GM21737 (cell line): Measurements from ENCODE around the gene XPR1.
A peak's percentile ranks its signal among the peaks of the same experiment; 100 is the strongest.

Experiments used
- ATAC-seq: cut with Tn5 transposase; IDR thresholded peaks from one replicate; pipeline ENCODE4 v1.9.1; 2021; ENCODE audit warnings: mild to moderate bottlenecking, moderate library complexity; ENCODE audit not compliant: unreplicated experiment

XPR1 gene

GRCh38 chr1:180614730-180615129 is 17.1 kb upstream of the XPR1 start:
- ATAC-seq, result no peak

GRCh38 chr1:180615493-180616290 is 16.1 kb upstream of the XPR1 start:
- no peak for ATAC-seq

GRCh38 chr1:180616439-180616838 is 15.4 kb upstream of the XPR1 start:
- no peak for ATAC-seq

- no peak for ATAC-seq
Observed at GRCh38 chr1:180617774-180618395, 13.9 kb upstream of the XPR1 start.

GRCh38 chr1:180620581-180620980 is 11.2 kb upstream of the XPR1 start:
- ATAC-seq, result no peak

- ATAC-seq, result no peak
Observed at GRCh38 chr1:180622658-180623508, 8.9 kb upstream of the XPR1 start.

- ATAC-seq, result no peak
Observed at GRCh38 chr1:180623579-180624347, 8.1 kb upstream of the XPR1 start.

GRCh38 chr1:180626711-180627110 is 5.1 kb upstream of the XPR1 start:
- ATAC-seq, result no peak

GRCh38 chr1:180627411-180627810 is 4.4 kb upstream of the XPR1 start:
- no peak for ATAC-seq

GRCh38 chr1:180628646-180629045 is 3.2 kb upstream of the XPR1 start:
- ATAC-seq, result no peak

GRCh38 chr1:180630408-180631193 is 1.2 kb upstream of the XPR1 start:
- ATAC-seq, result no peak

- ATAC-seq, result no peak
Observed at GRCh38 chr1:180631194-180631765, 542 bp upstream of the XPR1 start.

GRCh38 chr1:180632326-180633056 is 669 bp downstream of the XPR1 start:
- peak; percentile 34 for ATAC-seq

GRCh38 chr1:180633057-180634056 is 1.5 kb downstream of the XPR1 start:
- no peak for ATAC-seq

GRCh38 chr1:180636138-180636537 is 4.3 kb downstream of the XPR1 start:
- ATAC-seq, result no peak

GRCh38 chr1:180639871-180640270 is 8.0 kb downstream of the XPR1 start:
- no peak for ATAC-seq

GRCh38 chr1:180640531-180640949 is 8.7 kb downstream of the XPR1 start:
- ATAC-seq, result no peak

GRCh38 chr1:180641662-180642061 is 9.8 kb downstream of the XPR1 start:
- no peak for ATAC-seq
